Smooth muscle cell (in vitro differentiated cells): ENCODE results near the gene STAM. TPM values are rescaled to one million over a fixed set of nuclear protein-coding genes. Genes with fewer than 3 reads are reported as not detected.

Experiments used
- DNase-seq: peaks from one replicate; lab custom pipeline; 2025; ENCODE audit not compliant: unreplicated experiment; lab: John Stamatoyannopoulos, UW
- H2AFZ ChIP-seq: fragments of 200-600 bp; sonication (generic); 2 replicates; pipeline ENCODE4 v1.6.0; 2016; ENCODE audit warnings: antibody characterized with exemption, low read depth, mild to moderate bottlenecking
- H3F3A ChIP-seq: fragments of 200-600 bp; sonication (generic); 2 replicates; pipeline ENCODE4 v1.6.0; 2017; ENCODE audit warnings: antibody characterized with exemption, low read depth
- H3K27ac ChIP-seq: fragments of 200-600 bp; sonication (generic); 2 replicates; pipeline ENCODE4 v1.5.1; 2016; ENCODE audit warnings: low read depth, mild to moderate bottlenecking
- H3K27me3 ChIP-seq: fragments of 200-600 bp; sonication (generic); 2 replicates; pipeline ENCODE4 v1.6.1; 2016; ENCODE audit warnings: low read depth, mild to moderate bottlenecking
- H3K36me3 ChIP-seq: fragments of 200-600 bp; sonication (generic); 2 replicates; pipeline ENCODE4 v1.5.1; 2016; ENCODE audit warnings: low read depth
- H3K4me1 ChIP-seq: fragments of 200-600 bp; sonication (generic); 2 replicates; pipeline ENCODE4 v1.5.1; 2016; ENCODE audit warnings: low read depth
- H3K4me2 ChIP-seq: fragments of 200-600 bp; sonication (generic); 2 replicates; pipeline ENCODE4 v1.6.0; 2016; ENCODE audit warnings: mild to moderate bottlenecking
- H3K4me3 ChIP-seq: fragments of 200-600 bp; sonication (generic); 2 replicates; pipeline ENCODE4 v1.5.1; 2016; ENCODE audit warnings: mild to moderate bottlenecking
- H3K79me2 ChIP-seq: fragments of 200-600 bp; sonication (generic); 2 replicates; pipeline ENCODE4 v1.6.0; 2016; ENCODE audit warnings: low read depth, mild to moderate bottlenecking
- H3K9ac ChIP-seq: fragments of 200-600 bp; sonication (generic); 2 replicates; pipeline ENCODE4 v1.6.0; 2016; ENCODE audit warnings: low read depth
- H3K9me3 ChIP-seq: fragments of 200-600 bp; sonication (generic); replicated peaks from 2 replicates; pipeline ENCODE4 v1.5.1; 2016; ENCODE audit warnings: low read depth
- H4K20me1 ChIP-seq: fragments of 200-600 bp; sonication (generic); 2 replicates; pipeline ENCODE4 v1.6.0; 2016; ENCODE audit warnings: low read depth
- WGBS: methylation state at CpG from one replicate; pipeline ENCODE4 v1.1.7; 2016; ENCODE audit warnings: low lambda C conversion rate; 5-methylcytosine and 5-hydroxymethylcytosine counted together
- polyA plus RNA-seq: library from polyadenylated mRNA; unstranded; fragments of >200 nt; fragmentation: Nextera tagmentation; extraction: Ambion mirVana; gene quantifications from 2 replicates; pipeline ENCODE4 v1.2.1, GENCODE V29; 2016
- total RNA-seq: library from RNA; depleted of rRNA; stranded (reverse); fragments of >200 nt; gene quantifications from 2 replicates; pipeline ENCODE4 v1.2.3, GENCODE V29; 2014
- TF ChIP-seq, protein P1 (sequence below): fragments of 200-600 bp; sonication (generic); IDR thresholded peaks from 2 replicates; pipeline ENCODE4 v1.5.1; 2017; ENCODE audit warnings: borderline replicate concordance, mild to moderate bottlenecking, antibody characterized with exemption; ENCODE audit not compliant: insufficient read depth, poor library complexity, severe bottlenecking

Gene STAM
- total and polyA plus RNA-seq, 2 experiments from 2014 or later, result 16.0 to 30.2 TPM

- H3K27me3 ChIP-seq, result no peaks in the 10 kb centered on the region
- H3K4me3 ChIP-seq, result peak overlapping the region; percentile 91
- peaks cover 21% of the 10 kb centered on the region for H4K20me1 ChIP-seq
- DNase-seq, result no peak
- TF ChIP-seq, protein P1, sequence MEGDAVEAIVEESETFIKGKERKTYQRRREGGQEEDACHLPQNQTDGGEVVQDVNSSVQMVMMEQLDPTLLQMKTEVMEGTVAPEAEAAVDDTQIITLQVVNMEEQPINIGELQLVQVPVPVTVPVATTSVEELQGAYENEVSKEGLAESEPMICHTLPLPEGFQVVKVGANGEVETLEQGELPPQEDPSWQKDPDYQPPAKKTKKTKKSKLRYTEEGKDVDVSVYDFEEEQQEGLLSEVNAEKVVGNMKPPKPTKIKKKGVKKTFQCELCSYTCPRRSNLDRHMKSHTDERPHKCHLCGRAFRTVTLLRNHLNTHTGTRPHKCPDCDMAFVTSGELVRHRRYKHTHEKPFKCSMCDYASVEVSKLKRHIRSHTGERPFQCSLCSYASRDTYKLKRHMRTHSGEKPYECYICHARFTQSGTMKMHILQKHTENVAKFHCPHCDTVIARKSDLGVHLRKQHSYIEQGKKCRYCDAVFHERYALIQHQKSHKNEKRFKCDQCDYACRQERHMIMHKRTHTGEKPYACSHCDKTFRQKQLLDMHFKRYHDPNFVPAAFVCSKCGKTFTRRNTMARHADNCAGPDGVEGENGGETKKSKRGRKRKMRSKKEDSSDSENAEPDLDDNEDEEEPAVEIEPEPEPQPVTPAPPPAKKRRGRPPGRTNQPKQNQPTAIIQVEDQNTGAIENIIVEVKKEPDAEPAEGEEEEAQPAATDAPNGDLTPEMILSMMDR, result no peak
- H3K9ac ChIP-seq, result peak overlapping the region; percentile 99
- H3K9me3 ChIP-seq, result no peaks in the 10 kb centered on the region
- peak overlapping the region; percentile 89 for H2AFZ ChIP-seq
- peak overlapping the region; percentile 98 for H3K27ac ChIP-seq
- H3K79me2 ChIP-seq, result peaks cover 61% of the 10 kb centered on the region
- H3F3A ChIP-seq, result peaks cover 7% of the 10 kb centered on the region
- peaks cover 20% of the 10 kb centered on the region for H3K4me1 ChIP-seq
- WGBS, result 3% methylated on average over 9 of the region's 9 CpGs
- H3K4me2 ChIP-seq, result peak overlapping the region; percentile 93
- no peaks in the 10 kb centered on the region for H3K36me3 ChIP-seq
These were observed 563 bp downstream of the STAM start for GRCh38 chr10:17644485-17644943.

GRCh38 chr10:17645621-17646345 lies 1.8 kb downstream of the STAM start:
- peak overlapping the region; percentile 98 for H3K27ac ChIP-seq

DNA sequence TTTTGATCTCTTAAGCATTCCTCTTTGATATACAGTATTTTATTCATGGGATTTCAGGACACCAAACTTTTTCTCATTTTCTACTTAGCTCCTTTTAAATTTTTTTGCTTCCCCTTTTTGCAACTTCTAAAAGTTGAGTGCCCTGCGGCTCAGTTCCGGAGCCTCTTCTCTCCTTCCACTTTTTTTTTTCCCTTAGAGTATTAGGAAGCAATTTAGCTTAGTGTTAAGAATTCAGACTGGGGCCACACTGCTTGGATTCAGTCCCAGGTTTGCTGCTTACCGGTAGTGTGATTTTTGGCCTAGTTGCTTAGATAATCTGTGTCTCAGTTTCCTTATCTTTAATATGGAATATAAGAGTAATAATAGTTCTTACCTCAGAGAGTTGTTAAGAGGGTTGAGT lies 3.4 kb downstream of the STAM start:
- 94% methylated on average over 3 of the region's 3 CpGs for WGBS
- Histone ChIP-seq H4K20me1 (peaks cover 41% of the 10 kb centered on the region), H3K79me2 (peaks cover 79% of the 10 kb centered on the region), H3K36me3 (no peaks in the 10 kb centered on the region), H3K4me2 (no peak overlapping the region), H3K4me1 (peaks cover 26% of the 10 kb centered on the region), H2AFZ (no peak overlapping the region), H3K27ac (no peak overlapping the region), H3K9me3 (no peaks in the 10 kb centered on the region), H3K4me3 (no peak overlapping the region), H3K27me3 (no peaks in the 10 kb centered on the region), H3F3A (peaks cover 13% of the 10 kb centered on the region), H3K9ac (no peak overlapping the region)
- no peak for DNase-seq
- TF ChIP-seq, protein P1, result no peak

More at GRCh38 chr10:17645621-17646345, 1.8 kb downstream of the STAM start:
- H3K9ac ChIP-seq, result peak overlapping the region; percentile 99
- peak overlapping the region; percentile 93 for H3K4me2 ChIP-seq
- 71% methylated on average over 6 of the region's 6 CpGs for WGBS
- peaks cover 65% of the 10 kb centered on the region for H3K79me2 ChIP-seq
- TF ChIP-seq, protein P1, result no peak
- H3F3A ChIP-seq, result peaks cover 13% of the 10 kb centered on the region
- DNase-seq, result no peak
- H3K27me3 ChIP-seq, result no peaks in the 10 kb centered on the region
- peaks cover 20% of the 10 kb centered on the region for H3K4me1 ChIP-seq
- H3K9me3 ChIP-seq, result no peaks in the 10 kb centered on the region
- H4K20me1 ChIP-seq, result peaks cover 28% of the 10 kb centered on the region
- H2AFZ ChIP-seq, result no peak overlapping the region
- no peaks in the 10 kb centered on the region for H3K36me3 ChIP-seq
- peak overlapping the region; percentile 91 for H3K4me3 ChIP-seq
